Upper lobe of left lung (tissue), 6 donors: ENCODE measurements around the gene NHLRC1. TPM values are rescaled to one million over a fixed set of nuclear protein-coding genes. Genes with fewer than 3 reads are reported as not detected.
"Not testable (repeated sequence)": the region's sequence is repeated elsewhere in the genome, so short reads cannot be mapped to it uniquely, and the experiment has no call there.

Experiments used
- ATAC-seq, 2 donors: fragments of 200-7000 bp; cut with Tn5 transposase; one replicate each; pipeline ENCODE4 v1.9.1; 2022; ENCODE audit warnings: mild to moderate bottlenecking in 2 of 2, moderate library complexity in 2 of 2; ENCODE audit not compliant: low FRiP score in 2 of 2
- DNase-seq, 2 donors: peaks; one replicate each; pipeline ENCODE4 v3.0.0-alpha.2; 2019 to 2020
- H3K27ac ChIP-seq, 4 donors: fragments of 200-600 bp; sonication (generic); one replicate each; pipeline ENCODE4 v1.5.1; 2016 to 2019
- H3K27me3 ChIP-seq, 4 donors: fragments of 200-600 bp; sonication (generic); one replicate each; pipeline ENCODE4 v1.5.1; 2017 to 2019
- H3K36me3 ChIP-seq, 4 donors: fragments of 200-600 bp; sonication (generic); one replicate each; pipeline ENCODE4 v1.5.1; 2016 to 2019
- H3K4me1 ChIP-seq, 4 donors: fragments of 200-600 bp; sonication (generic); one replicate each; pipeline ENCODE4 v1.5.1; 2018 to 2019
- H3K4me3 ChIP-seq, 4 donors: fragments of 200-600 bp; sonication (generic); one replicate each; pipeline ENCODE4 v1.5.1; 2017 to 2019; ENCODE audit warnings: mild to moderate bottlenecking in 2 of 4, moderate library complexity in 1 of 4
- H3K9me3 ChIP-seq, 4 donors: fragments of 200-600 bp; sonication (generic); one replicate each; pipeline ENCODE4 v1.5.1; 2018 to 2019
- EP300 ChIP-seq, 4 donors: sonication (generic); formaldehyde crosslinking; IDR thresholded peaks; one replicate each; pipeline ENCODE4 v1.5.1; 2017; ENCODE audit warnings: antibody characterized with exemption in 4 of 4, control low read depth in 2 of 4
- POLR2A ChIP-seq, 4 donors: fragments of 450-650 bp; IDR thresholded peaks; one replicate each; pipeline ENCODE4 v1.5.1; 2016 to 2017; ENCODE audit warnings: antibody characterized with exemption in 4 of 4, mild to moderate bottlenecking in 2 of 4
- POLR2AphosphoS5 ChIP-seq, 2 donors: sonication (generic); formaldehyde crosslinking; IDR thresholded peaks; one replicate each; pipeline ENCODE4 v1.5.1; 2017; ENCODE audit warnings: antibody characterized with exemption in 2 of 2
- WGBS, 2 donors: methylation state at CpG; one replicate each; pipeline ENCODE4 v1.1.5; 2017 to 2018; 5-methylcytosine and 5-hydroxymethylcytosine counted together
- total RNA-seq, 6 donors: library from RNA; depleted of rRNA in 4 of 6; stranded (reverse); fragments of >200 nt in 4 of 6; gene quantifications; one replicate each; pipeline versions ENCODE4 v1.1.0 to v1.2.1, GENCODE V29; 2016 to 2021
- TF ChIP-seq, protein P1 (sequence below), 6 experiments: fragments of 450-650 bp in 4 of 6; fragments of 200-600 bp in 2 of 6; sonication (generic) in 2 of 6; IDR thresholded peaks; one replicate each; pipeline ENCODE4 v1.5.1; 2016 to 2019; ENCODE audit warnings: antibody characterized with exemption in 6 of 6
- donor health status: DM: no; HTN: no; CAD: no; lungs with moderate emphysema.
- donor health status: DM: no; HTN: yes; CAD: no; lungs with severe emphysema.

NHLRC1 gene
- total RNA-seq, 6 donors from 2014 or later, result 1.9 to 4.1 (median 3.0) TPM; not detected in 2

DNA sequence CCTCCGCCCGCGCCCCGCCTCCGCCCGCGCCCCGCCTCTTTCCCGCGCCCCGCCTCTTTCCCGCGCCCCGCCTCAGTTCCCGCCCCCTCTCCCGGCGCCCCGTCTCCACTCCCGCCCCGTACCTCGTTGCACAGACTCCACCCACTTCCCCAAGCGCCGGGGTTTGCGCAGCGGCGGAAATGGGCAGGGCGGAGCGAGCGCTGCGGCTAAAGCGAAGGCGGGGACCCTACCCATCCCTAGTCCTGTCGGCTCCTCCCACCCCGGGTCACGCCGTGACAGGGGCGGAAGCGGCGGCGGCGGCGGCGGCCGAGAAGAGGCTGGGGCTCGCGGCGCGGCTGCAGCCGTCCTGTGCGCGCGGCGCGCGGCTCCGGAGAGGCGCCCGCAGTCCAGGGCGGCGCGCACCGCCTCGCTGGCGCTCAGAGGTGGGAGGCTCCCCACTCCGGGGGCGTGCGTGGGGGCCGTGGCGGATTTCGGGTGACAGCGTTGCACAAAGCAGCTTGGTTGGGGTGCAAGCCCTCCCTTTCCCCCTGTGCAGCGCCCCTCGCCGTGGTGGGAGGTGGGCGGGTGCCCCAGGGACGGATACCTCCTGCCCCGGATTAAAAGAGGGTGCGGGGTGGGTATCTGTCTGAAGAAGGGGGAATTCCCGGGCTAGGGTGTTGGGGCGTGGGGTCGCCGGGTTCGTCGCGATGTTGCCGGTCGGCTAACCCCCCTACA, 32.8 kb upstream of the NHLRC1 start, which contains the start of gene KDM1B:
TSS of gene KDM1B (plus strand) at position 273 of the 714 bp plus-strand sequence. CDS start 4,474 bp downstream, outside the sequence.
- ATAC-seq (peak; percentile 99), DNase-seq (peak; percentile 99)
- Histone ChIP-seq H3K27ac (peak within 1 kb of the TSS; percentile 91 to 96 (median 93)), H3K36me3 (peaks cover 0 to 8% (median 0%) of the 10 kb centered on the region in 4 donors), H3K4me3 (peak within 1 kb of the TSS; percentile 92 to 99 (median 96)), H3K9me3 (no peaks in the 10 kb centered on the region), H3K4me1 (peaks cover 19 to 27% (median 23%) of the 10 kb centered on the region in 4 donors), H3K27me3 (no peaks in the 10 kb centered on the region)
- 0 to 1% methylated on average over 15 to 60 of the region's 87 CpGs for WGBS, 2 donors
- peak in 3 of 4 donors; percentile 74 to 85 (median 82) for TF ChIP-seq POLR2A (IDR thresholded peaks at IDR 0.05)
- TF ChIP-seq, protein P1, sequence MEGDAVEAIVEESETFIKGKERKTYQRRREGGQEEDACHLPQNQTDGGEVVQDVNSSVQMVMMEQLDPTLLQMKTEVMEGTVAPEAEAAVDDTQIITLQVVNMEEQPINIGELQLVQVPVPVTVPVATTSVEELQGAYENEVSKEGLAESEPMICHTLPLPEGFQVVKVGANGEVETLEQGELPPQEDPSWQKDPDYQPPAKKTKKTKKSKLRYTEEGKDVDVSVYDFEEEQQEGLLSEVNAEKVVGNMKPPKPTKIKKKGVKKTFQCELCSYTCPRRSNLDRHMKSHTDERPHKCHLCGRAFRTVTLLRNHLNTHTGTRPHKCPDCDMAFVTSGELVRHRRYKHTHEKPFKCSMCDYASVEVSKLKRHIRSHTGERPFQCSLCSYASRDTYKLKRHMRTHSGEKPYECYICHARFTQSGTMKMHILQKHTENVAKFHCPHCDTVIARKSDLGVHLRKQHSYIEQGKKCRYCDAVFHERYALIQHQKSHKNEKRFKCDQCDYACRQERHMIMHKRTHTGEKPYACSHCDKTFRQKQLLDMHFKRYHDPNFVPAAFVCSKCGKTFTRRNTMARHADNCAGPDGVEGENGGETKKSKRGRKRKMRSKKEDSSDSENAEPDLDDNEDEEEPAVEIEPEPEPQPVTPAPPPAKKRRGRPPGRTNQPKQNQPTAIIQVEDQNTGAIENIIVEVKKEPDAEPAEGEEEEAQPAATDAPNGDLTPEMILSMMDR (IDR thresholded peaks at IDR 0.05), result peak in 4 of 6 experiments; percentile 13 to 34 (median 22)
- peak; percentile 25 to 75 for TF ChIP-seq POLR2AphosphoS5 (IDR thresholded peaks at IDR 0.05)
- TF ChIP-seq EP300 (IDR thresholded peaks at IDR 0.05), result peak in 1 of 4 donors; percentile 38

DNA sequence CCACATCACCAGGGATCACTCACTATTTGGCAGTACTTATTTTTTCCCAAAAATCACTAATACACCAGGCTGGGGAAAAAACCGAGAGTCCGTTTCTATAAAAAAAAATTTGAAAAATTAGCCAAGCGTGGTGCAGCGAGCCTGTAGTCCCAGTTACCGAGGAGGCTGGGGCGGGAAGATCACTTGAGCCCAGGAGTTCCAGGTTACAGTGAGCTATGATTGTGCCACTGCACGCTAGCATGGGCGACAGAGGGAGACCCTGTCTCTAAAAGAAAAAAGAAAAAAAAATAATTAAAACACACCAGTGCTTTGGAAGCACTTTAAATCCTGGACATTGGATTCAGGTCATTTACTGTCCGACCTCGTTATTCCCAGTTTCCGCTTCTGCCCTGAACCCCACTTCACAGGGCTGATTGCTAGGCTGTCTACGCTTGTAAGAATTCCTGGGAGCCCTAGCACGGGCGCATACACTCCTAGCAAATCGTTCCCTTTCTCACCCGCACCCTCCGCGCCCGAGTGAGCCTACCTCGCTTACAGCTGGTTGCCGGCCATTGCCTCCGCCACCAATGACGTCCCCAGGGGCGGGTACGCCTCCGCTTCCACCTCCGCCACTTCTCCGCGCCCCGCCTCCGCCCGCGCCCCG, 32.2 kb upstream of the NHLRC1 start, which contains the start of gene TPMT:
TSS of gene TPMT (minus strand) at position 571 of the 643 bp plus-strand sequence. CDS start 5,950 bp downstream, outside the sequence.
- TF ChIP-seq EP300 (IDR thresholded peaks at IDR 0.05), result no peak
- peak in 3 of 4 donors; percentile 67 to 81 (median 76) for TF ChIP-seq POLR2A (IDR thresholded peaks at IDR 0.05)
- peak; percentile 69 to 76 for TF ChIP-seq POLR2AphosphoS5 (IDR thresholded peaks at IDR 0.05)
- Histone ChIP-seq H3K4me3 (peak within 1 kb of the TSS; percentile 92 to 99 (median 96)), H3K27ac (peak within 1 kb of the TSS; percentile 91 to 96 (median 93)), H3K9me3 (no peaks in the 10 kb centered on the region), H3K36me3 (peaks cover 0 to under 1% (median 0%) of the 10 kb centered on the region in 4 donors), H3K27me3 (no peaks in the 10 kb centered on the region), H3K4me1 (peaks cover 19 to 27% (median 23%) of the 10 kb centered on the region in 4 donors)
- DNase-seq (peak in 1 of 2 donors; percentile 48), ATAC-seq (no peak)
- 0% methylated on average over 15 to 34 of the region's 34 CpGs for WGBS, 2 donors

DNA sequence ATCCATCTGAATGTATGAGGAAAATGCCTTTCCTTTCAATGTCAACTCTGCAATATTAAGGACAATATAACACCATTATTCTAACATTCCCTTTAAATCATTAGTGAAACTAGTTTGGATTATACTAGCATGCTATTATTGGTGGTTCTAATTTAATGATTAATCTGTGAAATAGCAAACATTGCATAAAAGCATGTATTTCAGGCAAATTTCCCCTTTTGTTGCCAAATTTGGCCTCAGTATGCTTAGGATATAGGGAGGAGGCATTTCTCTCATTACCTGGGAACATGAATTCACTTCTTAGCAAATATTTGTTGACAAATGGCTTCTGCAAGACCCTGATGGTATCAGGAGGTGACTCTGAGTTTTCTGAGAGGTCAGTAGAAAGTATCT, 30.8 kb upstream of the NHLRC1 start:
- DNase-seq, result no peak
- Histone ChIP-seq H3K4me1 (peaks cover 19 to 27% (median 23%) of the 10 kb centered on the region in 4 donors), H3K27me3 (no peaks in the 10 kb centered on the region), H3K9me3 (no peaks in the 10 kb centered on the region), H3K27ac (no peak overlapping the region), H3K36me3 (peaks cover 0 to 3% (median 0%) of the 10 kb centered on the region in 4 donors), H3K4me3 (no peak overlapping the region)
- TF ChIP-seq, protein P1 (IDR thresholded peaks at IDR 0.05), result no peak
- no peak for TF ChIP-seq POLR2AphosphoS5 (IDR thresholded peaks at IDR 0.05)
- TF ChIP-seq POLR2A (IDR thresholded peaks at IDR 0.05), result no peak
- ATAC-seq, result no peak

DNA sequence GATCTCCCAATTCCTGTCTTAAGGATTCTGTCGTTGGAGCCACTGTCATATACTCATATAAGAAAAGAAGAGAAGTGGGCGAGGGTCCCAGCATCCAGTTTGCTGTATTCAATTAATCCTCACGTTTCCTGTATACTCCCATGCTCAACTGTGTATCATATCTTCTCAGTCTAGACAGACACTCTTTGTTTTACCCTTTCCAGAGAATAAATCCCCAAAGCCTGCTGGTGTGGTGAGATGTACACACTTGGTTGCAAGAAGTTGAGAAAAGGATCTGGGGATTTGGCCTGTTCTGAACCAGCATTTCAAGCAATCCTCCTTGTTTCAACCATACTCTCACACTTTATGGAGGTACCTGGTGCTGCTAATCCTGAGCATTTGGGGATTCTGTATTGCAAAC, 29.3 kb upstream of the NHLRC1 start:
- Histone ChIP-seq H3K4me1 (peaks cover 19 to 27% (median 23%) of the 10 kb centered on the region in 4 donors), H3K36me3 (peaks cover 0 to 12% (median 0%) of the 10 kb centered on the region in 4 donors), H3K27ac (no peak overlapping the region), H3K9me3 (no peaks in the 10 kb centered on the region), H3K4me3 (no peak overlapping the region), H3K27me3 (no peaks in the 10 kb centered on the region)
- 87 to 92% methylated on average over 3 of the region's 3 CpGs for WGBS, 2 donors
- ATAC-seq, result no peak
- no peak for DNase-seq
- TF ChIP-seq POLR2AphosphoS5 (IDR thresholded peaks at IDR 0.05) (no peak), EP300 (IDR thresholded peaks at IDR 0.05) (no peak), POLR2A (IDR thresholded peaks at IDR 0.05) (no peak)
- TF ChIP-seq, protein P1 (IDR thresholded peaks at IDR 0.05), result no peak

DNA sequence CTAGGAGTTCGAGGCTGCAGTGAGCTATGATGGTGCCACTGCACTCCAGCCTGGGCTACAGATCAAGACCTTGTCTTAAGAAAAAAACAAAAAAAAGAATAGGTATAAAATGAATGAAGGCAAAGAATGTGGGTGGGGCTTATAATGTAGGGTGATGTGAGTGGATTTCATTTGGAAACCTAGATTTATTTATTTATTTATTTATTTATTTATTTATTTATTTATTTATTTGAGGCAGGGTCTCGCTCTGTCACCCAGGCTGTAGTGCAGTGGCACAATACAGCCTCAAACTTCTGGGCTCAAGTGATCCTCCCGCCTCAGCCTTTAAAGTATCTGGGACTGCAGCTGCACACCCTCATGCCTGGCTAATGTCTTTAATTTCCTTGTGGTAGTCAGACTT, 28.9 kb upstream of the NHLRC1 start:
- H3K4me1 ChIP-seq, result peaks cover 19 to 25% (median 20%) of the 10 kb centered on the region in 4 donors
- not testable (repeated sequence) for H3K9me3 ChIP-seq, H3K4me3 ChIP-seq, DNase-seq, H3K27me3 ChIP-seq, H3K27ac ChIP-seq, ATAC-seq
- H3K36me3 ChIP-seq, result peaks cover 0 to 12% (median 0%) of the 10 kb centered on the region in 4 donors
- 96 to 100% methylated on average over 3 of the region's 3 CpGs for WGBS, 2 donors
